Parathyroid adenoma (tissue), 2 donors: ENCODE measurements around the gene NR1H4.
"Not testable (repeated sequence)": the region's sequence is repeated elsewhere in the genome, so short reads cannot be mapped to it uniquely, and the experiment has no call there.

ENCODE experiments used
- H2AFZ ChIP-seq: fragments of 300-600 bp; sonication (generic); one replicate; pipeline ENCODE4 v1.7.0; 2017; ENCODE audit warnings: antibody characterized with exemption, mild to moderate bottlenecking
- H3K27ac ChIP-seq: fragments of 300-600 bp; sonication (generic); one replicate; pipeline ENCODE4 v1.7.0; 2017
- H3K27me3 ChIP-seq: fragments of 300-600 bp; sonication (generic); one replicate; pipeline ENCODE4 v1.7.0; 2017; ENCODE audit warnings: low read length; ENCODE audit not compliant: control insufficient read depth, insufficient read depth
- H3K36me3 ChIP-seq: fragments of 300-600 bp; sonication (generic); one replicate; pipeline ENCODE4 v1.7.0; 2017; ENCODE audit warnings: low read length; ENCODE audit not compliant: control insufficient read depth, insufficient read depth
- H3K4me1 ChIP-seq: fragments of 300-600 bp; sonication (generic); one replicate; pipeline ENCODE4 v1.7.0; 2017; ENCODE audit warnings: control low read depth
- H3K4me2 ChIP-seq: fragments of 300-600 bp; sonication (generic); one replicate; pipeline ENCODE4 v1.7.0; 2017; ENCODE audit warnings: low read length
- H3K4me3 ChIP-seq: fragments of 300-600 bp; sonication (generic); one replicate; pipeline ENCODE4 v1.7.0; 2017; ENCODE audit warnings: low read depth, low read length
- H3K79me2 ChIP-seq: fragments of 300-600 bp; sonication (generic); one replicate; pipeline ENCODE4 v1.7.0; 2017; ENCODE audit warnings: control low read depth
- H3K9ac ChIP-seq: fragments of 300-600 bp; sonication (generic); one replicate; pipeline ENCODE4 v1.7.0; 2017; ENCODE audit warnings: mild to moderate bottlenecking
- H3K9me3 ChIP-seq: fragments of 300-600 bp; sonication (generic); one replicate; pipeline ENCODE4 v1.7.0; 2017; ENCODE audit warnings: low read length; ENCODE audit not compliant: control insufficient read depth
- CTCF ChIP-seq: fragments of 300-600 bp; sonication (generic); IDR thresholded peaks from one replicate; pipeline ENCODE4 v1.7.0; 2017; ENCODE audit warnings: antibody characterized with exemption, mild to moderate bottlenecking
- donor health status: primary hyperparathyroidism.

NR1H4 gene

GRCh38 chr12:100554608-100555077 lies 81.0 kb downstream of the NR1H4 start:
- H3K36me3 ChIP-seq: no peaks in the 10 kb centered on the region
- no peak overlapping the region for H3K4me3 ChIP-seq
- peak; percentile 73 for TF ChIP-seq CTCF
- no peaks in the 10 kb centered on the region for H3K4me1 ChIP-seq
- H3K9me3 ChIP-seq: no peaks in the 10 kb centered on the region
- no peak overlapping the region for H3K9ac ChIP-seq
- H3K27ac ChIP-seq: no peak overlapping the region
- no peaks in the 10 kb centered on the region for H3K27me3 ChIP-seq
- H3K4me2 ChIP-seq: no peak overlapping the region
- H3K79me2 ChIP-seq: no peaks in the 10 kb centered on the region
- H2AFZ ChIP-seq: no peak overlapping the region

GRCh38 chr12:100555722-100556121 lies 82.1 kb downstream of the NR1H4 start:
- H3K27me3 ChIP-seq: no peaks in the 10 kb centered on the region
- H3K4me1 ChIP-seq: no peaks in the 10 kb centered on the region
- no peaks in the 10 kb centered on the region for H3K79me2 ChIP-seq
- H3K27ac ChIP-seq: no peak overlapping the region
- H3K9ac ChIP-seq: no peak overlapping the region
- no peak overlapping the region for H3K4me2 ChIP-seq
- H3K9me3 ChIP-seq: no peaks in the 10 kb centered on the region
- no peak for TF ChIP-seq CTCF
- no peak overlapping the region for H2AFZ ChIP-seq
- H3K4me3 ChIP-seq: no peak overlapping the region
- H3K36me3 ChIP-seq: no peaks in the 10 kb centered on the region

- no peaks in the 10 kb centered on the region for H3K4me1 ChIP-seq
- no peak overlapping the region for H3K27ac ChIP-seq
- H2AFZ ChIP-seq: no peak overlapping the region
- no peak overlapping the region for H3K9ac ChIP-seq
- no peak overlapping the region for H3K4me2 ChIP-seq
- no peaks in the 10 kb centered on the region for H3K9me3 ChIP-seq
- H3K36me3 ChIP-seq: no peaks in the 10 kb centered on the region
- H3K27me3 ChIP-seq: no peaks in the 10 kb centered on the region
- no peak overlapping the region for H3K4me3 ChIP-seq
- no peak for TF ChIP-seq CTCF
- H3K79me2 ChIP-seq: no peaks in the 10 kb centered on the region
Measured at GRCh38 chr12:100557357-100557756, 83.7 kb downstream of the NR1H4 start.

GRCh38 chr12:100559261-100559660 lies 85.6 kb downstream of the NR1H4 start:
- not testable (repeated sequence) for H3K4me2 ChIP-seq, H3K4me1 ChIP-seq, H3K36me3 ChIP-seq, H3K9me3 ChIP-seq, H3K79me2 ChIP-seq, H3K4me3 ChIP-seq, H3K9ac ChIP-seq, H3K27me3 ChIP-seq, H2AFZ ChIP-seq, H3K27ac ChIP-seq

- TF ChIP-seq CTCF: no peak
- Histone ChIP-seq H3K9me3 (no peaks in the 10 kb centered on the region), H2AFZ (no peak overlapping the region), H3K4me3 (no peak overlapping the region), H3K27me3 (no peaks in the 10 kb centered on the region), H3K9ac (no peak overlapping the region), H3K4me1 (no peaks in the 10 kb centered on the region), H3K4me2 (no peak overlapping the region), H3K36me3 (no peaks in the 10 kb centered on the region), H3K79me2 (no peaks in the 10 kb centered on the region), H3K27ac (no peak overlapping the region)
Measured at GRCh38 chr12:100564090-100564489, 90.4 kb downstream of the NR1H4 start.
